ENCODE results near the gene RNF180.
"Not testable (repeated sequence)": the region's sequence is repeated elsewhere in the genome, so short reads cannot be mapped to it uniquely, and the experiment has no call there.

RNF180 gene

DNA sequence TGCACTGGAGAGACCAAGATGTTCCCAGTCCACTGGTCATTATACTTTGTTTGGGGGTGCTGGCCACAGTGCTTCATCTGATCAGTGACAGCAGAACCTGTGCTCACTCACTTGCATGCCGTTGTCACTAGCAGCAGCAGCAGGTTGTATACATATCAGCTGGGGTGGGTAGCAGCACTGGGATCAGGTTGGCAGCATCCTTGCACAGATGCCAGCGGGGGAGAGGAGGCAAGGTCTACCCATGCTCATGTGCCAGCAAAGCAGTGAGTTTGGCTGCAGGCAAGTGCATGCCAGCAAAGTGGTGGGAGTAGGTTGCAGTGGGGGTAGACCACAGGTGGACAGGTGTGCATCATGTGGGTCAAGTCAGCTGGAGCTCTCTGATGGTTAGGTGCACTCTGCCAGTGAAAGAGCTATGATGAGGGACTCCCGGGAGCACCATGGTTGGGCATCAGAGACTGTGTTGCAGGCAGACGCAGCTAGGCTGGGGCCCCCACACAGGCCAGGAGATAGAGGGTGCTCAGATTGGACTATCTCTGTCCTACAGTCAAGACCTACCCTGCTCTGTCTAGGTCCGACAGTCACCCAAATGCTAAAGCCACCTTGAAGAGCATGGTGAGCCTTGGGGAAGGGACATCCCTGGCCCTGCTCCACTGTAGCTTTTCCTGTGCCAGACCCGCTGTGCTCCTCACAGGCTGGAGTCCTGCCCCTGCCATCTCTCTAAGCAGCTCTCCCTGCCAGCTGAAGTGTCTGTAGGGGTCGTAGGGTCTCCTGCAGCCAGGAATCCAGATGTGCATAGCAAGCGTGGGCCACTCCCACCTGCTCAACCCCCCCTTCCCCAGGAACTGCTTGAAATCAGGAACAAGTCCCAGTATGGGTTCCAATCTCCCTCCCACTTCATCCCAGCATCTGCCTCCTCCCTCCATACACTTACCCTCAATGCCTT is 119.8 kb downstream of the RNF180 start:
- DNase-seq, result no peak

GRCh38 chr5:64286381-64286780 is 120.7 kb downstream of the RNF180 start:
- no peak for DNase-seq

- not testable (repeated sequence) for DNase-seq
These were observed 122.9 kb downstream of the RNF180 start for GRCh38 chr5:64288496-64288895.

DNA sequence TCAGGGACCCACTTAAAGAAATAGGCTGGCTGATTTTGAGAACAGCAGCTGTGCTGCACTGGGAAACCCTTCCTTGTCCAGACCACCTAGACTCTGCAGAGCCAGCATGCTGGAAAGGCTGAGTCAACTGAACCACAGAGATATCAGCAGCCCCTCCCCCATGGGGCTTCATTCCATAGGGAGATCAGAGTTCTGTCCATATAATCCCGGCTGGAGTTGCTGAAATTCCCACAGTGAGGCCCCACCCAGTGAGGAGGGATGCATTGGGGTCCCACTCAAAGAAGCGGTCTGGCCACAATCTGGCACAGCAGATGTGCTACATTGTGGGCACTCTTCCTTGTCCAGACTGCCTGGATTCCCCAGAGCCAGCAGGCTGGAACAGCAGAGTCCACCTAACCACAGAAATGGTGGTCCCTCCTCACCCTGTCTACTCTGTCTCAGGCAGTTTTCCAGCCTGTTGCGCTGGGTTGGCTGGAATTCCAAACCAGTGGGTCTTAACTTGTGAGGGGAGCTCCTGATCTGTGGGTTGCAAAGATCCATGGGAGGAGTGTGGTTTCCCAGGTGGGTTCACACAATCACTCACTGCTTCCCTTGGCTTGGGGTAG is 127.1 kb downstream of the RNF180 start:
- no peak for DNase-seq

- no peak for DNase-seq
These were observed 129.5 kb downstream of the RNF180 start for GRCh38 chr5:64295101-64295500.

DNA sequence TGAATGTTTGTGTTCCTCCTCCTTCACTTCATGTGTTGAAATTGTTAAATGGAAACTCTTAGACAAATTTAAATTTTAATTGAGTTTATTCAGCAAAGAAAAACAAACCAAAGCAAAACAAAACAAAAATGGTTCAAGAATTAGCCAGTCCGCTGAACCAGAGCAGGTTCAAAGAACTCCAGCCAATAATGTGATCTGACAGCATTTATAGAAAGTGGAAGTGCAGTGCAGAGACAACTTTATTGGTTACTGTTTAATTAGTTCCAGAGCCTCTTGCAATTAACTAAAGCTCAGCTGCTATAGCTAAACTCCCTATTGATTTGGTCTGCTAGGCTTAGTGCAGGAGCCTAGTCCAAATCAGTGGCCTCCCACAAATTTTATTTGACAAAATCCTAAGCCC is 132.9 kb downstream of the RNF180 start:
- DNase-seq, result no peak

- no peak for DNase-seq
These were observed 134.2 kb downstream of the RNF180 start for GRCh38 chr5:64299805-64300204.

DNA sequence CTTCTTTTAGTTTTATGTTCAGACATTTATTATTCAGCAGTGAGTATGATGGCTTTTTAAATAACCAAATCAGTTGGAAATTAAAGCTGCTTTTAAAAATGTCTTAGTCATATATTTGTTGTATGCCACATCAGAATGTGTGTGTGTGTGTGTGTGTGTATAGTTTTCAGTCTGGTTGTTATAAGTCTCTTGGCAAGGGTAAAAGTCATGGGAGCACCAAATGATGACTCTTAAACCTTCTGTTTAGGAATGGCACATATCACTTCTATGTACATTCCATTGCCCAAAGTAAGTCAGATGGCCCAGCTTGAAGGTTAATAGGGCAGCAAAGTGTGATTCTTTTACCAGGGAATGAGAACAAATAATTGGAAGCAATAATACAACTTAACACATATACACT is 135.9 kb downstream of the RNF180 start:
- DNase-seq, result no peak

DNA sequence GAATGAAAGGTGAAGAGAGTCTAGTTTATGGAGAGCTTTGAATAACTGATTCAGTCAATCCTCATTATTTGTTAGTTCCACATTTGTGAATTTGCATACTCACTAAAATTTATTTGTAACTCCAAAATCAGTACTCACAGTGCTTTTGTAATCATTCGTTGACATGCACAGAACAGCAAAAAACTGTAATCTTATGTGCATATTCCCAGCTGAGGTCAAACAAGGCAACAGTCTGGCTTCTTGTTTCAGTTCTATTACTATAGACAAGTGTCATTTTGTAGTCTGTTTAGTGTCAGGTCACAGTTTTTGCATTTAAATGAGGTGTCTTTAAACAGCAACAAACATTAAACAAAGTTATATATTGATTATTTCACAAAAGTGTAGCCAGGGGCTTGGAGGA is 142.5 kb downstream of the RNF180 start:
- no peak for DNase-seq

DNA sequence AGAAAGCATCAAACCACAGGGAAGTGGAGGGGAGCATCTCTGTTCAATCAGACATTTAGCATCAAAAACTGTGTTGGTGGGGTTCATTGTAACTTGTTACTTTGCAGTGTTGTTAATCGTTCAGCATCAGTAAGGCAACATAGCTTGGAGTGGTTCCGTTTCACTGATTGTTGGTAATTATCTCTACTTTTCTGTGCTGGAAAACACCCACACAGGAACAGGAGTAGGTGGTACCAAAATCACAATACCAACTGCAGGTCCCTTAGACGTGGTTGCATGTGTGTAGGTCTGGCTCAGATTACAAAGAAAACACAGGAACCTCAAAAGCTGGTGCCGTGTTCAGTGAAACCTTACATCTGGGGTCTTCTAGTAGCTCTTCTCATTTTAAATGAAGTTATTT is 146.8 kb downstream of the RNF180 start:
- no peak for DNase-seq

DNA sequence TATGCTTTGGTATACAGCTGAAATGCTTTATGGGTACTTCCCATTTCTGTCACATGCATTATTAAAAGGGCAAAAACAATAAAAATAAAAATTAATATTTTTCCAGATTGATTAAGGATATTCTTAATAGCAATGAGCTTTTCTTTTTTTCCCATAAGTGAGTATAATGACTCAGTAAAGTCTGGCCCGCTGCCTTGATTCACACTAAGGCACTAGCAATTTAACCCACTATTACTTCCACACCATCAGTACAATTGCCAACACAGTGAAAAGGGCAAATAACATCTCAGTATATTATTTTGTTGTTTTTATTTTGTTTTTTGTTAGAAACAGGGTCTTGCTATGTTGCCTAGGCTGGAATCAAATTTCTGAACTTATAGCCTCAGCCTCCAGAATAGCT is 150.1 kb downstream of the RNF180 start:
- no peak for DNase-seq

GRCh38 chr5:64318175-64318574 is 152.5 kb downstream of the RNF180 start:
- no peak for DNase-seq

GRCh38 chr5:64323591-64323990 is 157.9 kb downstream of the RNF180 start:
- DNase-seq, result no peak

DNA sequence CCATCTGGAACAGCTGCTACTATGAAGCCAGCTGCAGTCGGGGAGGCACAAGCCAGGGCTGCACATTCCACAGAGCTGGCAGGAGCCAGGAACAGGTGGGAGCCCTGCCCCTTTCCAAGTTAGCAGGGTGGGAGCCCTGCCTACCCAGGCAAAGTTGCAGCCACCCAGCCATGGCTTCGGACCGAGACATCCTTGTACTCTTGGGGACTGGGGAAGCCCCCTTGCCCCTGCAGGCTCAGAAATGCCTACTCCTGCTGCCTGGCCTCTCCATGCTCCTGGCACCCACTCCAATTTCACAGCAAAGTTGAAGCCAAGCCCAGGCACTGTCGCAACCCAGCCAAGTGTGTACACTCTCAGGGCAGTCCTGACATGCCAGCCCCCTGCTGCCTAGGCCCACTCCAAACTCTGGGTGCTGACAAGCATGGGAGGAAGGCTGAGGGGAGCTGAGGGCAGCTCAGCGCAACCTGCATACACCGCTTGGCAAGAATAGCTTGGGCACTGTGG is 165.1 kb downstream of the RNF180 start:
- DNase-seq, result no peak

DNA sequence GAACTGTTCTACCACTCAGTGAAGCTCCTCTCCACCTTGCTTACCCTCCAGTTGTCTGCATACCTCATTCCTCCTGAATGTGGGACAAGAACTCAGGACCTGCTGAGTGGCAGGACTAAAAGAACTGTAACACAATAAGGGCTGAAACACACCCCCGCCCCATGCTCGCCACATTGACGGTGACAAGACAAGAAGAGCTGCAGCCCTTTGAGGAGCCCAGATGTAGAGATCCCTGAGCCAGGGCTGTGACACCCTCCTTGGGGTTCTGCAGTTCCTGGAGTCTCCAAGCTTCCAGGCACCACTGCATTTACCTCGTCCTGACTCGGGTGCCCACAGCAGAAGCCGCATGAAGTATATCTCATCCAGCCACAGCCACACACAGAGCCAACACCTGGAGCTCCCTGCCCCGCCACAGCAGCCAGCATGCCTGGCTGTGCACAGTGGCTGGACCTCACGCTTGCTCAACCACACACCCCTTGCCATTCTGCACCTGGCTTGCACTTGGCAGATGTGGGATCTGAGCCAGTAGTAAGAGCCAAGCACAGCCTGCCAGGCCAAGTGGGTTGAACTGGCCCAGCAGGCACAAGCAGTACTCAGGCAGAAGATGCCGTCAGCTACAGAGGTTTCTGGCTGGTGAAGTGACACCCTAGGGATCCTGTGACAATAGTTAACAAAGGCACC is 166.1 kb downstream of the RNF180 start:
- DNase-seq, result no peak

- no peak for DNase-seq
These were observed 168.2 kb downstream of the RNF180 start for GRCh38 chr5:64333886-64334285.

DNA sequence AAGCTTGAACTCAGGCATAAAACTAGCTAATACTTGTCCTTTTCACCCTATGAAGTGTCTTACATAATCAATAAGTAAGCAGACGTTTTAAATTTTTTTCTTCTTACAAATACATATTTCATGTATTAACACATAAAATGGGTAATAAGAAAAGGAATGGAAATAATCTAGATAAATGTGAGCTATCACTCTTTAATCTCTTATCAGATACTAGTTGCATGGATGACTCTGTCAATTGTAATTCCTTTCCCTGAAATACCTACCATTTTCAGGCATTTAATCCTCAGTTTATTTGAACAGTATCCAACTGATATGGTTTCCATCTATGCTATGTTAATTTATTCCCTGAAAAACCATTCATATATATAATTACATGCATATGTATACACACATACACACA is 174.1 kb downstream of the RNF180 start:
- DNase-seq, result no peak

- no peak for DNase-seq
These were observed 174.7 kb downstream of the RNF180 start for GRCh38 chr5:64340293-64340692.

GRCh38 chr5:64341340-64341739 is 175.7 kb downstream of the RNF180 start:
- DNase-seq, result no peak

DNA sequence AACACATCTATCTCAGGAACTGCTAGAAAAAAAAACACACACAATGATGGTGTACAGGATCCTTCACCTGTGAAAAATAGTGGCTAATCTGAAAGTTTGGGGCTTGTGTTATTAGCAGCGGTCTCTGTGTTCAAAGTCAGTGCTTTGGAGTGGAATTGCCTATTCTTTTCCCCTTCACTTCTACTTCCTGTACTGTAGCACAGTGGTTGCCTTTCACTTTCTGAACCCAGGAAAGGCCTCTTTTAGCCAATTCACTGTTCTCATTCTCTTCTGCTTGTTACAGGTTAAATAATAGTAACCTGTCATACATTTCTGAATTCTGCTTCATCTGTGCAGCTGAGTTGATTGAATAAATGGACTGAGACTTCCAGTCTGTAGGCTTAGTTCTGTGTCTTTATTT is 178.9 kb downstream of the RNF180 start:
- DNase-seq, result no peak

GRCh38 chr5:64347309-64347708 is 181.7 kb downstream of the RNF180 start:
- no peak for DNase-seq

DNA sequence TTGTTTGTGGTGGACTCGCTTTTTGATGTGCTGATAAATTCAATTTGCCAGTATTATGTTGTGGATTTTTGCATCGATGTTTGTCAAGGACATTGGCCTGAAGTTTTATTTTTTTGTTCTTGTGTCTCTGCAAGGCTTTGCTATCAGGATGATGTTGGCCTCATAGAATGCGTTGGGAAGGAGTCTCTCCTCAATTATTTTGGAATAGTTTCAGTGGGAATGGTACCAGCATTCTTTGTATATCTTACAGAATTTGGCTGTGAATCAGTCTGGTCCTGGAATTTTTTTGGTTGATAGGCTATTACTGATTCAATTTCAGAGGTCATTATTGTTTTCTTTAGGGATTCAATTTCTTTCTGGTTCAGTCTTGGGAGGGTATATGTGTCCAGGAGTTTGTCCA is 198.8 kb downstream of the RNF180 start:
- no peak for DNase-seq

DNA sequence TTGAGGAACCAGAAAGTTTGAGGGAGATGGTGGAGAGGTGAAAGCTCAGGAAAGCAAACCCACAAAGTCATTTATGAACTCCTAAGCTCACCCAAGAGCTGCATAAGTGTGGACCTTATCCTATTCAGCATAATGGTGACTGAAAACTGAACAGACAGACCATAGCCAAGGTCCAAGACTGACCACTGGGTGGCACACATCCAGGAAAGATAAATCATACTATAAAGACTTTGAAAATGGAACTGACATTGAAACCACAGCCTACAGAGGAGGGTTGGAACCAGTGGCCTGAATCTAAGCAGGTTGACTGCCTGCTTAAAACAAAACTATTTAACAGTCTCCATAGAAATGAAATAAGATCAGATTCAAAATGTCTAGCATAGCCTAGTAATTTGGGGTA is 219.1 kb downstream of the RNF180 start:
- no peak for DNase-seq

- no peak for DNase-seq
These were observed 231.9 kb downstream of the RNF180 start for GRCh38 chr5:64397552-64397951.

Data from stimulated activated CD4-positive, alpha-beta T cell treated with anti-CD3 and anti-CD28 coated beads, Interleukin-2, amount 100 ng/mL, for 24 hours (primary cell).